ENCODE data around the gene GARNL3. TPM values are rescaled to one million over a fixed set of nuclear protein-coding genes. Genes with fewer than 3 reads are reported as not detected.

Gene GARNL3
- total RNA-seq, 4 donors from 2014 or later = 12.3 to 78.4 (median 23.7) TPM

GRCh38 chr9:127269449-127269848, 4.9 kb downstream of the GARNL3 start:
- Histone ChIP-seq H3K27me3 (no peaks in the 10 kb centered on the region), H3K36me3 (no peaks in the 10 kb centered on the region), H3K9me3 (no peaks in the 10 kb centered on the region), H3K27ac (no peak overlapping the region), H3K4me3 (no peak overlapping the region), H3K4me1 (no peaks in the 10 kb centered on the region)
- no peak for TF ChIP-seq POLR2A (IDR thresholded peaks at IDR 0.05)
- TF ChIP-seq, protein P1, sequence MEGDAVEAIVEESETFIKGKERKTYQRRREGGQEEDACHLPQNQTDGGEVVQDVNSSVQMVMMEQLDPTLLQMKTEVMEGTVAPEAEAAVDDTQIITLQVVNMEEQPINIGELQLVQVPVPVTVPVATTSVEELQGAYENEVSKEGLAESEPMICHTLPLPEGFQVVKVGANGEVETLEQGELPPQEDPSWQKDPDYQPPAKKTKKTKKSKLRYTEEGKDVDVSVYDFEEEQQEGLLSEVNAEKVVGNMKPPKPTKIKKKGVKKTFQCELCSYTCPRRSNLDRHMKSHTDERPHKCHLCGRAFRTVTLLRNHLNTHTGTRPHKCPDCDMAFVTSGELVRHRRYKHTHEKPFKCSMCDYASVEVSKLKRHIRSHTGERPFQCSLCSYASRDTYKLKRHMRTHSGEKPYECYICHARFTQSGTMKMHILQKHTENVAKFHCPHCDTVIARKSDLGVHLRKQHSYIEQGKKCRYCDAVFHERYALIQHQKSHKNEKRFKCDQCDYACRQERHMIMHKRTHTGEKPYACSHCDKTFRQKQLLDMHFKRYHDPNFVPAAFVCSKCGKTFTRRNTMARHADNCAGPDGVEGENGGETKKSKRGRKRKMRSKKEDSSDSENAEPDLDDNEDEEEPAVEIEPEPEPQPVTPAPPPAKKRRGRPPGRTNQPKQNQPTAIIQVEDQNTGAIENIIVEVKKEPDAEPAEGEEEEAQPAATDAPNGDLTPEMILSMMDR (IDR thresholded peaks at IDR 0.05) = no peak
- DNase-seq = no peak

DNA sequence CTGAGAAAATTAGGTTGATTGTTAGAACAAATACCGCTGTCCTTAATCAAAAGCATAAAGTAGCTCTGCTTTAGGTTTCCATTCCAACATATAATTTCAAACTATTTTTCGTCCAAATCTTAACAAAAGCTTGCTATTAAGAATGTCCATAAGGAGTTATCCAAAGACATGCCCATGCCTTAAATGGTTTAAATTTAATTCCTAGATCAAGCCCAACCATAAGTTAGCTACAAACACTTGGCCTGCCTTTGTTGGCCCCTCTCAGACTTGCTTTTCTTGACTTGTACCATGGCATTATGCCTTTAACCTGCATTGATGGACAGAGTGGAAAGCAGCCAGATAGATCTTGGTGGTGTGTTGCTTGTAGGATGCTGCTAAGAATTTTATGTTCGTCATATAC, 8.8 kb downstream of the GARNL3 start:
- no peak overlapping the region for H3K27ac ChIP-seq
- H3K36me3 ChIP-seq = no peaks in the 10 kb centered on the region
- no peak for TF ChIP-seq POLR2A (IDR thresholded peaks at IDR 0.05)
- TF ChIP-seq, protein P1 (IDR thresholded peaks at IDR 0.05) = no peak
- no peaks in the 10 kb centered on the region for H3K9me3 ChIP-seq
- DNase-seq = no peak
- H3K4me1 ChIP-seq = peaks cover 0 to 3% (median 0%) of the 10 kb centered on the region in 4 donors
- H3K27me3 ChIP-seq = no peaks in the 10 kb centered on the region
- H3K4me3 ChIP-seq = no peak overlapping the region

GRCh38 chr9:127277099-127277498, 12.5 kb downstream of the GARNL3 start:
- TF ChIP-seq POLR2A (IDR thresholded peaks at IDR 0.05) = no peak
- TF ChIP-seq, protein P1 (IDR thresholded peaks at IDR 0.05) = no peak
- Histone ChIP-seq H3K9me3 (no peaks in the 10 kb centered on the region), H3K4me1 (peaks cover 0 to 3% (median 0%) of the 10 kb centered on the region in 4 donors), H3K27ac (peak overlapping the region in 3 of 4 donors; percentile 2 to 46 (median 41)), H3K4me3 (no peak overlapping the region), H3K27me3 (no peaks in the 10 kb centered on the region), H3K36me3 (no peaks in the 10 kb centered on the region)
- DNase-seq = no peak

DNA sequence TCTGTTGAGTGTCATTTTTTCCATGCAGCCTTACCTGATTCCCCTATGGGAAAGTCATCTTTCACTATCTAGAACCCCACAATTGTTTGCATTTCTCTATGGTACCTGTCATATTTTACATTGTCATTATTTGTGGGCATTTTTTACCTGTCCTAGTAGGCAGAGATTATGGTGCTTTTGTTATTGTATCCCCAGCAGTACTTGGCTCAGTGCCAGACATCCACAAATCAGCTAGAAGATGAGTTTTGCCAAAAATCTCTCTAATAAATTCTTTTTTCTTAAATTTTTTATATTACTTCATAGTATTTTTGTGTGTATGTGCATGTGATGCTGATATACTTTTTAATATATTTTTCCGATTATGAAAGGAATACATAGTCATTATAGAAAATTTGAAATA, 13.2 kb downstream of the GARNL3 start:
- Histone ChIP-seq H3K4me3 (no peak overlapping the region), H3K9me3 (no peaks in the 10 kb centered on the region), H3K27me3 (no peaks in the 10 kb centered on the region), H3K27ac (peak overlapping the region in 1 of 4 donors; percentile 46), H3K36me3 (no peaks in the 10 kb centered on the region), H3K4me1 (peaks cover 0 to 3% (median 0%) of the 10 kb centered on the region in 4 donors)
- TF ChIP-seq POLR2A (IDR thresholded peaks at IDR 0.05) = no peak
- TF ChIP-seq, protein P1 (IDR thresholded peaks at IDR 0.05) = no peak
- no peak for DNase-seq

DNA sequence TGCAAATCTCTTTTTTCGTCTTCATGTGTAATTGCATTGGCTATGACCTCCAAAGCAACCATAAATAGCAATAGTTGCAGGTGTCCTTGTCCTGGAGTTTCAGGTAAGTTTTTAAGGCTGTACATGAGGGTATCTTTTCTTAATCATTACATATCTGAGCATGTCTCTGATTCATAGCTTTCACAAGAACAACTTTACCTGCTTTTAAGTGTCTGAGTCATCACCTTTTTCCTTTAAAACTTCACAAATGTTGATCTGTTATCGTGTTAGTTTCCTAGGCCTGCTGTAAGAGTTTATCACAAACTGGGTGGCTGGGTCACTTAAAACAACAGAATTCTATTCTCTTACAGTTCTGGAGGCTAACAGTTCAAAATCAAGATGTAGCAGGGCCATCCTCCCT, 13.8 kb downstream of the GARNL3 start:
- no peak for DNase-seq
- TF ChIP-seq, protein P1 (IDR thresholded peaks at IDR 0.05) = no peak
- TF ChIP-seq POLR2A (IDR thresholded peaks at IDR 0.05) = no peak
- Histone ChIP-seq H3K9me3 (no peaks in the 10 kb centered on the region), H3K4me1 (peaks cover 0 to 3% (median 0%) of the 10 kb centered on the region in 4 donors), H3K27ac (no peak overlapping the region), H3K4me3 (no peak overlapping the region), H3K36me3 (no peaks in the 10 kb centered on the region), H3K27me3 (no peaks in the 10 kb centered on the region)
